Hepatocyte (in vitro differentiated cells): Measurements from ENCODE around the gene MRPL24. TPM values are rescaled to one million over a fixed set of nuclear protein-coding genes. Genes with fewer than 3 reads are reported as not detected.
A peak's percentile ranks its signal among the peaks of the same experiment; 100 is the strongest.

Experiments used
- DNase-seq: peaks from one replicate; pipeline ENCODE4 v3.0.0-alpha.2; 2016; ENCODE audit warnings: low spot score
- H2AFZ ChIP-seq: fragments of 200-600 bp; sonication (generic); 2 replicates; pipeline ENCODE4 v1.6.0; 2016; ENCODE audit warnings: antibody characterized with exemption, mild to moderate bottlenecking
- H3K27ac ChIP-seq: fragments of 200-600 bp; sonication (generic); 2 replicates; pipeline ENCODE4 v1.5.1; 2016; ENCODE audit warnings: mild to moderate bottlenecking
- H3K27me3 ChIP-seq: fragments of 200-600 bp; sonication (generic); 2 replicates; pipeline ENCODE4 v1.6.1; 2016
- H3K36me3 ChIP-seq: fragments of 200-600 bp; sonication (generic); replicated peaks from 2 replicates; pipeline ENCODE4 v1.5.1; 2016; ENCODE audit warnings: low read depth; ENCODE audit not compliant: insufficient read depth
- H3K4me1 ChIP-seq: fragments of 200-600 bp; sonication (generic); 2 replicates; pipeline ENCODE4 v1.5.1; 2016; ENCODE audit warnings: mild to moderate bottlenecking, moderate library complexity; ENCODE audit not compliant: insufficient read depth
- H3K4me2 ChIP-seq: fragments of 200-600 bp; sonication (generic); 2 replicates; pipeline ENCODE4 v1.6.0; 2016
- H3K4me3 ChIP-seq: fragments of 200-600 bp; sonication (generic); 2 replicates; pipeline ENCODE4 v1.5.1; 2016; ENCODE audit warnings: mild to moderate bottlenecking
- H3K79me2 ChIP-seq: fragments of 200-600 bp; sonication (generic); 2 replicates; pipeline ENCODE4 v1.6.0; 2017; ENCODE audit warnings: mild to moderate bottlenecking
- H3K9me2 ChIP-seq: fragments of 200-600 bp; sonication (generic); replicated peaks from 2 replicates; pipeline ENCODE4 v1.6.0; 2017; ENCODE audit warnings: mild to moderate bottlenecking; ENCODE audit not compliant: insufficient read depth
- H3K9me3 ChIP-seq: fragments of 200-600 bp; sonication (generic); 2 replicates; pipeline ENCODE4 v1.5.1; 2016; ENCODE audit warnings: low read depth, mild to moderate bottlenecking
- H4K20me1 ChIP-seq: fragments of 200-600 bp; sonication (generic); 2 replicates; pipeline ENCODE4 v1.6.0; 2016; ENCODE audit warnings: mild to moderate bottlenecking; ENCODE audit not compliant: insufficient read depth, poor library complexity, severe bottlenecking
- CTCF ChIP-seq: fragments of 200-600 bp; sonication (generic); IDR thresholded peaks from 2 replicates; pipeline ENCODE4 v1.5.1; 2016; ENCODE audit warnings: antibody characterized with exemption, mild to moderate bottlenecking; ENCODE audit not compliant: poor library complexity
- EZH2 ChIP-seq: fragments of 200-600 bp; sonication (generic); IDR thresholded peaks from 2 replicates; pipeline ENCODE4 v1.6.1; 2016; ENCODE audit warnings: antibody characterized with exemption, mild to moderate bottlenecking, borderline replicate concordance
- EZH2phosphoT487 ChIP-seq: fragments of 200-600 bp; sonication (generic); IDR thresholded peaks from one replicate; pipeline ENCODE4 v1.6.1; 2018; ENCODE audit warnings: antibody characterized with exemption, mild to moderate bottlenecking, low read depth, moderate library complexity; ENCODE audit not compliant: unreplicated experiment, severe bottlenecking
- WGBS: methylation state at CpG from one replicate; pipeline ENCODE4 v1.1.6; 2016; ENCODE audit warnings: low lambda C conversion rate; ENCODE audit errors: missing lambda C conversion rate; 5-methylcytosine and 5-hydroxymethylcytosine counted together
- polyA plus RNA-seq: library from polyadenylated mRNA; unstranded; fragments of >200 nt; fragmentation: Nextera tagmentation; extraction: Ambion mirVana; gene quantifications from 2 replicates; pipeline ENCODE4 v1.2.1, GENCODE V29; 2016
- total RNA-seq: library from RNA; depleted of rRNA; stranded (reverse); fragments of >200 nt; gene quantifications from 2 replicates; pipeline ENCODE4 v1.2.3, GENCODE V29; 2014

Gene MRPL24
- total and polyA plus RNA-seq, 2 experiments from 2014 or later, result 40.4 to 64.1 TPM

DNA sequence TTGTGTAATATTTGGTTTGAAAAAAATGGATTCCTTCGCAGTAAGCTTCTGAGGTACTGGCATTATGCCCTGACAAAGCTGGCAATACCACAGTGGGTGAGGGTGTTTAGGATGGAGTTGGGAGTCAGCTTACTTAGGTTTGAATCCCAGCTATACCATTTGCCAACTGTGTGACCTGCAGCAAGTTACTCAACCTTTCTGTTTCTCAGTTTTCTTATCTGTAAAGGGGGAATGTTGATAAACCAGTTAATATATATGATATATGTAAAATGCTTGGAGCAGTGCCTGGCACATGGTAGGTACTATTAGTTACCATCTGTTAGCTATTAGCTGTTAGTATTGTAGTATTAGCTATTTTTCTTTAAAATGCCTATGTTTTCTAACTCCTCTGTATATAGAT is 15.5 kb upstream of the MRPL24 start:
- Histone ChIP-seq H3K27ac (no peak overlapping the region), H3K79me2 (peaks cover 22% of the 10 kb centered on the region), H3K4me1 (peaks cover 4% of the 10 kb centered on the region), H3K27me3 (no peaks in the 10 kb centered on the region), H3K4me3 (no peak overlapping the region), H3K4me2 (no peak overlapping the region), H3K9me2 (no peaks in the 10 kb centered on the region), H4K20me1 (no peaks in the 10 kb centered on the region), H2AFZ (no peak overlapping the region), H3K36me3 (no peaks in the 10 kb centered on the region), H3K9me3 (no peaks in the 10 kb centered on the region)
- 97% methylated on average over 1 of the region's 1 CpG for WGBS
- TF ChIP-seq CTCF (no peak), EZH2 (no peak), EZH2phosphoT487 (no peak)
- DNase-seq, result no peak

GRCh38 chr1:156755527-156755950 is 14.7 kb upstream of the MRPL24 start:
- Histone ChIP-seq H3K9me2 (no peaks in the 10 kb centered on the region), H3K9me3 (no peaks in the 10 kb centered on the region), H3K4me2 (no peak overlapping the region), H4K20me1 (no peaks in the 10 kb centered on the region), H2AFZ (no peak overlapping the region), H3K79me2 (peaks cover 30% of the 10 kb centered on the region), H3K27me3 (no peaks in the 10 kb centered on the region), H3K36me3 (no peaks in the 10 kb centered on the region), H3K4me3 (no peak overlapping the region), H3K4me1 (peaks cover 4% of the 10 kb centered on the region), H3K27ac (no peak overlapping the region)
- 79% methylated on average over 5 of the region's 5 CpGs for WGBS
- DNase-seq, result no peak
- TF ChIP-seq EZH2, result no peak

- Histone ChIP-seq H3K4me1 (peaks cover 11% of the 10 kb centered on the region), H3K27me3 (no peaks in the 10 kb centered on the region), H3K4me2 (no peak overlapping the region), H2AFZ (no peak overlapping the region), H3K27ac (no peak overlapping the region), H3K79me2 (peaks cover 43% of the 10 kb centered on the region), H3K36me3 (no peaks in the 10 kb centered on the region), H3K9me2 (no peaks in the 10 kb centered on the region), H3K9me3 (no peaks in the 10 kb centered on the region), H3K4me3 (no peak overlapping the region), H4K20me1 (no peaks in the 10 kb centered on the region)
- WGBS, result 91% methylated on average over 8 of the region's 8 CpGs
- DNase-seq, result no peak
- TF ChIP-seq CTCF (no peak), EZH2phosphoT487 (no peak), EZH2 (no peak)
Observed at GRCh38 chr1:156754219-156754618, 13.3 kb upstream of the MRPL24 start.

GRCh38 chr1:156752843-156753482 is 12.1 kb upstream of the MRPL24 start:
- TF ChIP-seq CTCF, result no peak
- no peak for TF ChIP-seq EZH2phosphoT487
- TF ChIP-seq EZH2, result no peak
- 48% methylated on average over 1 of the region's 1 CpG for WGBS
- no peaks in the 10 kb centered on the region for H4K20me1 ChIP-seq
- H3K27me3 ChIP-seq, result no peaks in the 10 kb centered on the region
- H3K9me3 ChIP-seq, result no peaks in the 10 kb centered on the region
- no peak overlapping the region for H2AFZ ChIP-seq
- H3K27ac ChIP-seq, result peak overlapping the region; percentile 100
- peak overlapping the region; percentile 83 for H3K4me2 ChIP-seq
- no peak for DNase-seq
- peaks cover 23% of the 10 kb centered on the region for H3K4me1 ChIP-seq
- H3K79me2 ChIP-seq, result peaks cover 55% of the 10 kb centered on the region
- H3K9me2 ChIP-seq, result no peaks in the 10 kb centered on the region
- H3K36me3 ChIP-seq, result no peaks in the 10 kb centered on the region
- H3K4me3 ChIP-seq, result peak overlapping the region; percentile 95
